ENCODE measurements around the gene DOCK9.

Gene DOCK9

DNA sequence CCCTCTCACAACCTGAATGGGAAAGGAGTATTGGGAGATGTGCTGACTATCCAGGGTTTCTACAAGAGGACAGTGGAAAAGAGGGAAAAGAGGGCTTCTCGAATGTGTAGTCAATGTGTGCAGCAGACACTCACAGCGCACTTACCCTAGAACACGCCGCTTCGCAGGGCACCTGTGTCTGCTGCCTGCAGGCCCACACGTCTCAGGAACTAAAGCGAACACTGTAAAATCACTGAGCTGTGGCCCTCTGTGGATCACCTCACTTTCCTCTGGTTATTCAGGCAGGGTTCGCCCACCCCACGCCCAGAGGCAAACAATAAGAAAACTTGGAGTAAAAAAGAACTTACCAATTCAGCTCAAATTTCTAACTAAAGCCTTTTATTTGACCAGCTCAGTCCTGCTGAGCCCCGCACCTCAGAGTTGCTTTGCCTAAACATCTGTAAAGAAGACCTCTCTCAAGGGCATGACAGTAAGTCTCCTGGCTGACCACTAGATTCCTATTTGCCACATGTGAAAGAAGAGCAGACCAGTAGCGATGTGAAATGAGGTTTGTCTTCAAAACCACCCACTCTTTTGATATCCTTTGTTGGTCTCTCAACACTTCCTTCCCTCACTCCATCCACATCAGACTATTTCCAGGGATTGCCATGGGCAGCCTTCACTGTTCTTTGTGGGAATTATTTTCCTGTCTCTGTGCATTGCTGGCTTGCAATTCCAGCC is 19.3 kb upstream of the DOCK9 start:
- DNase-seq: no peak

DNA sequence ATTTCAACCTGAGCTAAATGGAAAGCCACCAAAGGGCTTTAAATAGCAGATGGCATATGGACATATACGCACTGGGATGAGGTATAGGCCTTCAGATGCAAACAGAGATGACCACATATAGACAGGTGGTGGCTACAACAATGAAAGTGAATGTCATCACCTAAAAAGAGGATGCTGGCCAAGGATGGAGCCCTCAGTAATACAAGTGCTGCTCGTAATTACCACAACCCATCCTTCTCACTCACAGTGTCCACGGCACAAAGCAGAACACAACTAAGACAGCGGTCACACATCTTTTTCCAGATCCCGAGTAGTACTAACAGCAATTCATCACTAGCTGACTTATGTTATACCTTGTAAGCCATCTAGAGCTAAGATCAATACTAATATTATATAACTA is 18.2 kb upstream of the DOCK9 start:
- DNase-seq: no peak

DNA sequence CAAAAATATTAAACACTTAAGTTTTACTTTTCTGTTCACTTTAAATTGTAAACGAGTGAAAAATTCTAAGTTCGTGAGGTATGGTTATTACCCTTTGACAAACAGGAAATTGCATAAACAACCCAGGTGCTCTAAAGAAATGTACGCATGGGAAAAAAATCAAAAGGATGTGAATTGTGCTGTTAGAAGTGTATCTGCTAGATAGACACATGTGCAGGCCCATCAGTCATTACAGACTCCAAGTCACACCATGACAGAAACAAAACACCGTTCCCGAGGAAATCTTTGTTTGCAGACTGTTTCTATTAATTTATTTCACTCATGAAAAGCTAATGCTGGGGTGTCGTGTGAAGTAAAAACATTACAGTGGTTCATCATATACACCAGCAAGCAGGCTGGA is 17.0 kb upstream of the DOCK9 start:
- DNase-seq: peak in 1 of 2 donors; percentile 56

DNA sequence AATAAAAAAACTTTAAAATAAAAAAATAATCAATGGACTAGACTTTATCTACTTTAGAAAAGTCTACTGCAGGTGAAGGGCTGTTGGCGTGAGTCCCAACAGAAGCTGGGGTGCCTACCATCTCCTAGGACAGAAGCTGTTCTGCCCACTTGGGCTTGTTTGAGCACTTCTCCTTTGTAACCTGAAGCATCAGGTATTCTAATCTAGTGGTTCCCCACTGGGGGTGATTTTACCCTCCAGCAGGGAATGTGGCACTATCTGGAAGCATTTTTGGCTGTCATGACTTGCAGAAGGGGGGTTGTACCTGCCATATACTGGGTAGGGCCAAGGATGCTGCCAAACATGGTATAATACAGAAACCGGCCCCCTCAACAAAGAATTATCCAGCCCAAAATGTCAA is 16.2 kb upstream of the DOCK9 start:
- no peak for DNase-seq

DNA sequence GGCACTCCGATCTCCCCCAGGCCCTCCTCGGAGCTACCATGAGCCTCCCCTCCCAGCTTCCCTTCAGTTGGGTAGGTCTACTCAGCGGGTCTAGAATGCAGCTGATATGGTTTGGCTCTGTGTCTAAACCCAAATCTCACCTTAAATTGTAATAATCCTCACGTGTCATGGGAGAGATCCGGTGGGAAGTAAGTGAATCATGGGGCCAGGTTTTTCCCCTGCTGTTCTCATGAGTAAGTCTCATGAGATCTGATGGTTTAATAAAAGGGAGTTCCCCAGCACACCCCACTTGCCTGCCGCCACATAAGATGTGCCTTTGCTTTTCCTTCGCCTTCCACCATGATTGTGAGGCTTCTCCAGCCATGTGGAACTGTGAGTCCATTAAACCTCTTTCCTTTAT is 14.5 kb upstream of the DOCK9 start:
- no peak for DNase-seq

DNA sequence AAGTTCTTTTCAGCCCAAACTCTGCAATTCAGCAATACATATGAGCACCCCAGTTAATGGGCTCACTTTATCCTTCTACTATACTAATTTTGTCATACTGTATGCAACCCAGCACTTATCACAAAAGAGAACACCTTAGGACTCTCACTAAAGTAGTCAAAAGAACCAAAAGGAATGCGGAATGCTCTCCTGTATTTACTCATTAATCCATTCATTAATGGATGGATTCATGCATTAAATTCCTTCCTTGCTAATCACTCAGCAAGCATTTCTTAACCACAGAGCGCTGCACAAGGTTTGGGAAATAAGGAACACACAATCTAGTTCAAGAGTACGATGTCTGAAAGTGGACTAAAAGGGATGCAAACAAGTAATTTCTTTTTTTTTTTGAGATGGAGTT is 12.8 kb upstream of the DOCK9 start:
- DNase-seq: no peak

DNA sequence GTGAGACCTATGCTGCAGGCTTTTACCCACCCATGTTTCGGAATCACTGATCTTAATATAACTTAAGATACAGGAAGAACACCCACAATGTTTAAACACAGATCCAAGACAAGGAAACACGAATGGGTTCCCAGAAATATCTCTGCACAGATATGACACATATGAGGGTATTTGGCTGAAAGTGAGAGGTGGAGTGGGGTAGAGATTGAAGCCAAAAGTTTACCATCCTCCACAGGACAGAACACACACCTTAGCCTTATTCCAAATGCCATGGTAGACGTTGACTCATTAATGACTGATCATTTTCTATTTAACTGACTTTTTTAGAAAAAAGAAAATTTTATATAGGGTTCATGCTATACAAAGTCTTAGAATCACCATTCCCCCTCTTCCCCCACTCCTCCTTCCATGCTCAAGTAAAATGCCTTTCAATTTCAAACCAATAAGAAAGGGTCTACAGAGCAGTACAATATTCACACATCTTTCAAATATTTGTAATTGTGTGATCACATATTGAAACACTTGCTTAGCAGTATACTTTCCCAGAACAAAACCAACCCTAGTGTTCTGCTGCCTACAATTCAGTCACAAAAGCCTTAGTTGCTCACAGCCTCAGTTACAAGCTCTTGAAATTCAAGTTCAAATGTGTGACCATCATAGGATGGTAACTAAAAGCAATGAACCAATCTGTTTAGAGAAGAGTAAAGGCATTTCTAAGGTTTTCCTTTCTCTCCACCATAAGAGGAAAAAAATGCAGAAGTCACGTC is 11.8 kb upstream of the DOCK9 start:
- no peak for DNase-seq

DNA sequence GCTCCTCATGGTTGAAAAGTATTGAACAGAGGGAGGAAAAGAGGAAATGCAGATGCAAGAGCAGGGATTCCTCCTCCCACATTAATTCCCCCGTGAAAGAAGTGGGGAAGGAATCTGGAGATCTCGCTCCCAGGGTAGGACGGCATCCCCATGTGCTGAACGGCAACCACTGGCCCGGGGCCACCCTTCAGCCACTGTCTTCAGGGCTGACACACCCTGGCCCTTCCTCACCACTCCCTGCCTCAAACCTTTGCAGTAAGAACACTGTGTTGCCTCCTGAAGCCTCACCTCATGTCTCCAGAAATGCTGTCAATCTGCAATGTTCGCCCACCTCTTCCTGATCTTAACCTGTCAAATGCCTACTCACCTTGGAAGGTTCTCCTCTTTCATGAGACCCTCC is 10.9 kb upstream of the DOCK9 start:
- no peak for DNase-seq

DNA sequence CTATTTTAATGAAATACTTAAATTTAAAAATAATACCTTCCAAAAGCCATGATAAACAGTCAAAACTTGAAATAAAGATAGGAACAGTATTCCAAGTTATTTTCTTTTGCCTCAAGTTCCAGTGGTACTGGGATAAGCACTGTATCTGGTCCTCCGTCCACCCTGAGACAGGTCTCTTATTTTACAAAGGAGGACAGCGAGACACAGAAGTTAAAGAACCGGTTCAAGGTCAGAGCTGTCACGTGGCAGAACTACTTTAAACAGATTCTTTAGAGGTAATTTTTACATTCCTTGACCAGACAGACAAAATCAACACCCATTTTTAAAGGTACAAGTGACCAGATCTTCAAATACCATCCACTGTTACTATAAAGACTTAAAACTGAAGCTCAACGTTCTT is 10.4 kb upstream of the DOCK9 start:
- no peak for DNase-seq

DNA sequence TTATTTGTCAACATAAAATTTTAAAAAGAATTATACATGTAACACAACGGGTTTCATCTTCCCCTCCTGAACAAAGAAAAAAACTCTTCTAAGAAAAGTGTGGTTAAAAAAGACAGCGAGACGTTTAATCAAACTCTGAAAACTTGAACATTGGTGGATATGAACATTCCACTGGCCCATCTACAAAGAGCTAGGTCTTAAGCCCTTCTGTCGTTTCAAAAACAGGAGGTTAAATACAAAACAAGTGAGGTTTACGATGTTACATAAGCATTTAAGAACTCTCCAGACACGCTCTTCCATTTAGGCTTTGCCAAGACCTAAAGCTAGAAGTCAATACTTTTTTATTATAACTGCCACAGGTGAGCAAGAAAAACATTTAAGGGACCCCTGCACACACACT is 9.4 kb upstream of the DOCK9 start:
- no peak for DNase-seq

DNA sequence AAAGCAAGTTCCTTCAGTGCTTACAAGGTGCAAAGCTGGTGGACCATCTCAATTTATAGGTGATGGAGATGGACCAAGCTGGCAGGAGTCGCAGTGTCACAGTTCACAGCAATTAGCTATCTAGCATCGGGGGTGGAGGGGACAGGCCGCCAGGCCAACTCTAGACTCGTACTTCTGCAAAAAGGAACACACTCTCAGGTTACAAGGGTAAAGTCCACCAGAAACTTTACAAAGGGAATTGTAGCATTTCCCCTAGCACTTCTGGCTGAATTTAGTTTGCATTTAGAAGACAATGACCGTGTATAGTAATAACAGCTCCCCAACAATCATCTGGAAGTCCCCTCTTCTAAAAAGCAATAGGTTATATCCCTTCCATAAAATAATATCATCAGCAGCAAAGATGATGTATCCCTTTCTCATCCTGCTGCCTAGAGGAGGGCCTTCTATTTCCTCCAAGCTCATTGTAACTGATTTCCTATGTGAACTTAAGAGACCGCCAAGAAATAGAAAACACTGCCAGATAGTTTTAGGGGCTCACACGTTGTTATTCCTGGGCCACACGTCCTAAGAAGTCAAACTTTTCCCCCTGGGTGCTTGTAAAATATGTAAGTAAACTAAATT is 8.5 kb upstream of the DOCK9 start:
- no peak for DNase-seq

DNA sequence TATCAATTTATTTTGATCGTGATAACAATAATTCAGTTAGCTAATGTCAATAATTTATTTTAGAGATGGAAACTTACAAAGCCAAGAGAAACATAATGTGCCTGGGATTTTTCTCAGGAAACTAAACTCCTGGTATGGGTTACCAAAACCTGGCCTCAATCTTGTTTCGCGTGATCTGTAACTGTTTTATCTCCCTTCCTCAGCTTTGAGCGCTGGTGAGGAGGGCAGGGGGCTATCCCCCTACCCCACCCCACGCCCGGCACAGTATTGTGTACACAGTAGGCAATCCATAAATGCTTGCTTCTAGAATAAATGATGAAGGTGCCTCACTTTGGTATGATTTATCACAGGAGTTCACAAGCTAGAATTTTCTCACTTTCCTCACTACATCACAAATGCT is 7.7 kb upstream of the DOCK9 start:
- no peak for DNase-seq

DNA sequence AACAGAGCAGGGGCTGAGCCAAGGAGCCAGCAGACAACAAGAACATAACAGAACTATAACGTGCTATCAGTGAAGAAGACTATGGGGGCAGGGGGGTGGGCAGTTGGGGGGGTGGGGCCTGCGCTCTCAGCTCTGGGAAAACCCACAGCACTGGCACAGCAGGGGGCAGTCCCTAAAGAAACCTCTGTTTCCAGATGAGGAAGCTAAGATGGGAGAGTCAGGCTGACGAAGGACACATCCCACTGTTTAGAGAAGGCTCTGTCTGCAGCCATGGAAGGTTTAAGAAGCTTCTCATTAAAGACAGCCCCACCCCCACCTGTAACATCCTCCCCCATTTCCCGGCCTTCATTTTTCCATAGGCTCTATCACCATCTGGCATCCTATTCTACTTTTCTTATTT is 7.1 kb upstream of the DOCK9 start:
- no peak for DNase-seq

DNA sequence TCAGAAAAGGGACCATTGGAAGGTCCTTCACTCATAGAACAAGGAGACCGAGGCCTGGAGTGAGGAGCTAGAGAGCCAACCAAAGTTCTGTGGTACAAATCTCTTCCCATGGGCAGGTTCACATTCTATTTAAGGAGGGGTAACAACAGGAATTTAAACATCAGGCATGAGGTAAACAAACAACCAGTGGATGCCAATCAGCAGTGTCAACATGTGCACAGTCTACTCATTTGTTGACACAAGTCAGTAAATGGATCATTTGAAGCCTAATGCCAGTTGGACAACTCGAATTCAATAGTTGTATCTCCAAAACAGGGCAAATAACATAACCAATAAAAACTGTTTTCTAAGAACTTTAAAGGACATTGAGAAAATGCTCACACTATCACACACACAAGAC is 6.3 kb upstream of the DOCK9 start:
- DNase-seq: no peak

DNA sequence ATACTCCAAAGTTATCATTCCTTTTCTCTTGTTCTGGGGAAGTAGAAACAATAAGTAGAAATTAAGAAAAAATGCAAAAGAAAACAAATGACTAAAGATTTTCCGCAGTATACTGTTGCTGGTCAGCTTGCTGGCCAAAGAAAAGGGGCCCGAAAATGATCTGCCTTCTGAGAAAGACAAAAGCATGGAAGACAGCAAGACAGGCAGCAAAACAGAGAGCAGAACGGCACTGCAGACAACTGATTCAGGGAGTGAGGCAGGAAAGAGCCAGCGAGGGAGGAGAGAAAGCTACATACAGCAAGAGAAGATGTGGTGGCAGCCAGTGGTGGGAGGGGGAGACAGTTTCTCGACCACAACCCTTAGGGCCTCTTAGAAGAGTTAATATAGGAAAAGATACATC is 5.3 kb upstream of the DOCK9 start:
- no peak for DNase-seq

DNA sequence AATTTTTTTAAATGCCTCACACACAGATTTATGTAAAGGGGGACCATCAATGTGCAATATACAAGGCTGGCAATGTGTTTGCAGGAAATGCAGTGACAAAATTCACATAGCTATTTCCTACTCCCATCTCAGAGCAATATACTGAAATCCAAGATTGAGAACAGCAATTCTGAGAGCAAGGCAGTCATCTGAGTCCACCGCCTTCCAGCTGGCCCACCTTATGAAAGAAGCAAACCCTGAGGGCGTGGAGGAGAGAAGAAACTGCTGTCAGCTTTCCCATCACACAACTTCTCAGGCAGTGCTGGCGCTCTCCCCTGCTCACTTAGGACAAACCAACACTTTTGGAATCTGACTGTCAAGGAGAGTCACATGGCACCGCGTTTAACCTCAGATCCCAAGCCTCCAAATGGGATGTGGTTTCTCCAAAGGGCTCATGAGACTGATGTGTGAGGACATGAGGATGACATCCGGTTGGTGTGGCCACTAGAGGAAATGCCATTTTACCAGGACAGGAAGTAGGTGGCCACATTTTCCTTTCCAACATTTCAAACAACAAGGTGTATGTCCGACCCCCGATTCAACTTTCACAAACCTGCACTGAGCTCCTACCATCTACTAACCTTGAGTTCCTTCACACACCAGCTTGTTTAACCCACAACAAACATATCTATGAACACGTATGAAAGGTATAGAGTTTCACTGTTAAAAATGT is 3.7 kb upstream of the DOCK9 start:
- no peak for DNase-seq

DNA sequence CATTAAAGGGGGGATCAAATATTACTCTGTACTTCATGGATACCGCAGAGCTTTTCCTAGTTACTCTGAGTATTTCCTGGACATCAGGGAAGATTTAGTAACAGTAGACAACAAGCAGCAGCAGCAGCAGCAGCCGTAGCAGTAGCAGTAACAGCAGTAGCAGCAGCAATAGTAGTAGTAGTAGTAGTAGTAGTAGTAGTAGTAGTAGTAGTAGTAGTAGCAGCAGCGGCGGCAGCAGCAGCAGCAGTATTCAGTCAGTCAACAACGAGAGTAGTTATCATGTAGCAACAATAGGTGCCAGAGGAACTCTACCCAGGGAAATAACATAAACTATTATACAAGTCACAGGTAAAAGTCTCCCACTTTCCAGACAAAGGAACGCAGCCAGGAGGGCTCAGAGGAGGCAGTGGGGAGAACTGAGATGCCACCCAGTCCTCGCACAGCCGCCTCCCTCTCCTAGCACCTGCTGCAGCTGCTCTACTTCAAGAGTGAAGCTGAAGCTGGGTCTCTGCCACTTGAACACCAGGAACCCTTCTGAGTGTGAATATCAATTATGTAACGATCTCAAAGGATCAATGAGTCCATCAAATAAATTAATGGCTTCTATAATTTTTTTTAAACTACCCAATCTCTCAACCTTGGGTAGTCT is 1.3 kb upstream of the DOCK9 start:
- no peak for DNase-seq

DNA sequence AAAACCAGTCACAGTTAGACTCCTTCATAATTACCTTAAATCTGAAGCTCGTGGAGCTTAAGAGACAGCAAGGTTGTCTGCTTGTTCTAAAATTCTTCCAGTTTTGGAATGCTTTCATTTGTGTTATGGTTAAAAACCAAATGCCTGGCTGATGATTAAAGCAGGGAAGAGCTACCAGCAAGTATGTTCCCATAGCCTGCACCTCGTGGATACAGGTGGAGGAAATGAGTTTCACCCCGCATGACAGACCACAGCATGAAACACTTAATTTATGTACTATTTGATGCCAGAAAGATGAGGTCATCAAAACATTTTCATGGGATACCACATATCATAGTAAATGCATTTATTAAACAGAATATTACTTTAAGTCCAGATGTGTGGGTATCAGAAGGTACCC is 416 bp upstream of the DOCK9 start:
- no peak for DNase-seq

DNA sequence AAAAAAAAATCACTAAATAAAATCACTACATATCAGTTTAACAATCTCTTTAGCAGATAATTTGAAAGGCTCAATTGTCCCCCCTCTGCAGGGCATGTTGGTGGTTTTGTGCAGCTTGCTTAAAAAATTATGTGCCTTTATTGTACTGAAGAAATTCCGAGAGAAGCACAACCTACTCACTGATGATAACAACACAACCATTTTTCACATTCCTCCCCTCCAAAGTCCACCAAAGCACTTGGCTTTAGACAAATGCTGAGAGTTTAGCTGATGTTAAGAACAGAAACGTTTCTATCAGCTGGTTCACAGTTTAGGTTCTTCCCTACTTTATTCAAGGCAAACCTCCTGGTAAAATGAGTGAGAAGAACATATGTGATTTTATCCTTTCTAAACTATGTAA is 923 bp downstream of the DOCK9 start:
- no peak for DNase-seq

DNA sequence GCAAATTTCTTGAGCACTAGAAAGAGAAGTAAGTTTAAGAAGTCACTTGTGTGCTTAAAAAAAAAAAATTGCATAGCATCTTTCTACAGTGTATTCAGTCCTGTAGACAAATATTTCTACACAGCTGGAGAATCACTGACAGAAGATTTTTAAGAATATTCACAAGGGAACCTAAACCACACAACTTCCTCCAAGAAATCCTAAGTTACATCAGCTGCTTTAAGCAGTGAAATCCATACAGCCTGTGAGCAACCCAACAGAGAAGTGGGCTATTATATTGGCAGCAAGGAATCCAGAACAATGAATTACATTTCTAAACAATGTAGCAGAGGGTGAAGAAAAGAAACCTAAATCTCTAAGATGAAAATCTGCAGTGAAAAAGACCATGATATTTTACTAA is 1.5 kb downstream of the DOCK9 start:
- no peak for DNase-seq

DNA sequence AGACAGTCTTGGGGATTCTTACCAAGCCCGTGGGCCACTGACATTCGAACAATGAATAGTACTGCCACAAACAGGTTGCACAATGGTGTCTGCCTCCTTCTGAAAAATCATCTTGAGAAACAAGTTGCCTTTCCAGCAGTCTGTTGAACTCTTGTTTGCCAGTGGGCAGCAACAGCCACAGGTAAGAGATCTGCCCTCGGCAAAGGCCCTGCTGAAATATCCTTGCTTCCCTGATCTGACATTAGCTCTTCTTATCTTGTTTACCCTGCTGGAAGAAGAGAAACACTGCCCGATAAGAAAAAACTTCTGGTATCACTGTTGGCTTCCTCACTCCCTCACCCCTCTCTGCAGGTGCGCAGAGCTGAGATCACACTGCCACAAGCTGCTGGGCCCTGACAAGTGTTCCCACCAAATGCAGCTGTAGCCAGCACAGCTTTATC is 2.0 kb downstream of the DOCK9 start:
- no peak for DNase-seq

DNA sequence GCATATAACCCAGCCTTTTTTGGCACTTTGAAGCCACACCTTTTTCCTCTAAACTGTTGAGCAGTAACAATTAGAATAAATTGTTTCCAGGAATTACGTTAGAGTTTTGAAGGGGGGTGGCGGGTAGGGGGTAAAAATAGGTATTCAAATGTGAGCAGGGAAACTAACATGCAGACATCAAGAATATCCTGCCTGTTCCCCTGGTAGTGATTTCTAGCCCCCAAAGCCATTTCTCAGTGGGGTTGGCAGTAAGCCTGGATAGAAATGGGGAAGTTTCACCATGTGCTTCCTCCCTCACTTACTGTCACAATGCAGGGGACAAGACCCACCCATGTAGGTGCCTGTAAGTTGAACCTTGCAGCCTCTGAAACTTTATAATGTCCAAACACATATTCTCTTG is 3.8 kb downstream of the DOCK9 start:
- no peak for DNase-seq

DNA sequence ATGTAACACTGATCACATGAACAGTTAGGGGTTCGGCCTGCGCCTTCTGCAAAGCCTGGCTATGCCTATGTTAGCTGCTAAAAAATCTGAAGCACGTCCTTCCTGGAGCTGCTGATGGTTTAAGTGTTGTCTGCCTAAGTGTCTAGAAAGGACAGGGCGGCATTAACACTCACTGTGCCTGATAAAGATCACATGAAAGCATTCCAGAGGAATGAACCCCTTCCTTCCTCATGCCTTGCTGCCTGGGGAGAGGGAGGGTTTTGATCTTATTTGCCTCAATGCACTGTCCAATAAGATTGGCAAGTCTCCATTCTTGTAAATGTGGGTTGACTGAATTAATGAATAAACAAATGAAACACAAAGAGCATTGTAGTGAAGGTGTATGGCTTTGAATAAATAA is 5.2 kb downstream of the DOCK9 start:
- DNase-seq: no peak
